GM18873 (cell line): ENCODE measurements around the gene RNF224.

ENCODE experiments used
- ATAC-seq: cut with Tn5 transposase; IDR thresholded peaks from one replicate; pipeline ENCODE4 v1.9.1; 2021; ENCODE audit warnings: mild to moderate bottlenecking, moderate library complexity, moderate number of reproducible peaks; ENCODE audit not compliant: unreplicated experiment, low FRiP score

Gene RNF224

DNA sequence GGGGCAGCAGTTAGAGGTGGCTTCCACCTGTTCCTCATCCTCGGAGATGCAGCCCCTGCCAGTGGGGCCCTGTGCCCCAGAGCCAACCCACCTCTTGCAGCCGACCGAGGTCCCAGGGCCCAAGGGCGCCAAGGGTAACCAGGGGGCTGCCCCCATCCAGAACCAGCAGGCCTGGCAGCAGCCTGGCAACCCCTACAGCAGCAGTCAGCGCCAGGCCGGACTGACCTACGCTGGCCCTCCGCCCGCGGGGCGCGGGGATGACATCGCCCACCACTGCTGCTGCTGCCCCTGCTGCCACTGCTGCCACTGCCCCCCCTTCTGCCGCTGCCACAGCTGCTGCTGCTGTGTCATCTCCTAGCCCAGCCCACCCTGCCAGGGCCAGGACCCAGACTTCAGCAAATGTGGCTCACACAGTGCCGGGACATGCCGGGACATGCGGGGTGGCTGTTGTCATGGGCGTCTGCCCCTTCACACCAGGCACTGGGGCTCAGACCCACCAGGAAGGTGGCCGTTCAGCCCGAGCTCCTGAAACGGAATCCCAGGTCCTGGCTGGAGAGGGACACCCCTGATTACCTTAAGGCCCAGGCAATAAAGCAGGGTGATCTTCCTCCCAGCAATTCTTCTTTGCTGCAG is 1.5 kb upstream of the RNF224 start:
- no peak for ATAC-seq

DNA sequence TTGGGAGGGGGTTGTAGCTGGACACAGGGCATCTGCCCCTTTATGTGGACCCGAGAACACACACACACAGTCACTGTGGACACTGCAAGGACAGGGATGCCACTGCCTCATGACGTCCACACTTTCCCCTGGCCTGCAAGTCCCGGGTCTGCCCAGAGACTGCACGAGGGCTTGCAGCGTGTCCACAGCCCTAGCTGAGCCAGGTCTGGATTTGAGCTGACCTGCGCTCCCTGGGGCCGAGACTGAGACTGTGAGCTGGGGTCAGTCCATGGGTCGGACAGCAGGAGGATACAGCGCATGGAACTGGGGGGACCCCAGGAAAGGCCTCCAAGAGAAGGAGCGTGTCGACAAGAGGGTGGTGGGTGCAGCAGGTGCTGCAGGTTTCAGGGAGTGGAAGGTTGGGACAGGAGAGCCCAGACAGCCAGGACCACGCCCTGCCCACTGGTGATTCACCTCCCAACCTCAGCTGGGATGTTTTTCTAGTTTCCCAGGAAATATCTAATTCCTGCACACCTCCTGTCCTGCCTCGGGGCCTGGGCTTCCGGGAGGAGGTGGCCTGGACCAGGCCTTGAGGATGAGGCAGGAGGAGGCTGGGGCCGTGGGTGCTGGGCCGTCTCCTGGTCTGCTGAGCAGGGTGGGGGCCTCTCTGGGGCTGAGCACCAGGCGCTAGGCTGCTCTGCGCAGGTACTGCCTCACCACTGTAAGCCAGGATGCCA is 806 bp upstream of the RNF224 start:
- no peak for ATAC-seq

- ATAC-seq = no peak
These were observed 677 bp downstream of the RNF224 start for GRCh38 chr9:137227853-137228505.

- ATAC-seq = no peak
These were observed 1.2 kb downstream of the RNF224 start for GRCh38 chr9:137228506-137228967.

DNA sequence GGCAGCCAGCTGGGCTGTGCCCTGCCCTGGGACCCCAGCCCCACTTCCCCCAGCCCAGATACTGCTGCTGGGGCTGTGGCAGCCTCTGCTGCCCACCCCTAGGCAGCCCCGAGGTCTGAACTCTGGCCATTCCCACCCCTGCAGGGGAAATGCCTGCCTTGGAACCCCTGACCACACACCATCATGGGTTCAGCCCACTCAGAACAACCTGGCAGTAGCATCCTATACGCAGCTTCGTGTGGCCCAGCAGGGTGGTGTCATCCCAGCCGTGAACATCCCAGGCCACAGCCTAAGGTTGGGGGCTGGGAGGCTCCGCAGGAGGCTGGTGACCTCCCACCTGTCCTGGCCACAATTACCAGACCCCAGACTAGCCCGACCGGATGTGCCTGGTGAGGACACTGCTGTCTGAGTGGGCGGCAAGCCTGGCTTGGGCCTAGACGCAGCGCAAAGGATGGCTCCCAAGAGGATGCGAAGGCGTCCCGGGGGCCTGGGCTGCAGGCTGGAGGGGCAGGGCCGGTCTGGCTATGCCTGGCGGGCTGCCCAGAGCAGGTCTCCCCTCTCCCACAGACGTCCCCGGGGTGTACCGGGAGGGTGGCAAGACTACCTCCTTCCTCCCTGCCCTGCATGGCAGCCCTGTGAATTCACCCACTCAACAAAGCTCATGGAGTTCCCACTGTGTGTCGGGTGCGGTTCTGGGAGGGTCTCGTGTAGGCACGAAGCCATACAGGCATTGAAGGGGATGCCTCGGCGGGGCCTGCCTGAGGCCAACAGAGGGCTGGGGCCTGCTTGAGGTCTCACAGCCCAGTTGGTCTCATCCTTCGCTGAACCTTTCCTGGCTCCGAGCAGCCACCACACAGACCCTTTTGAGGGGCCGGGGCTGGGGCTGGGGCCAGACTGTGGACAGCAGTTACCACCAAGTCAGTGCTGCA is 1.9 kb downstream of the RNF224 start:
- ATAC-seq = no peak

GRCh38 chr9:137229903-137230704 is 2.8 kb downstream of the RNF224 start:
- ATAC-seq = no peak

DNA sequence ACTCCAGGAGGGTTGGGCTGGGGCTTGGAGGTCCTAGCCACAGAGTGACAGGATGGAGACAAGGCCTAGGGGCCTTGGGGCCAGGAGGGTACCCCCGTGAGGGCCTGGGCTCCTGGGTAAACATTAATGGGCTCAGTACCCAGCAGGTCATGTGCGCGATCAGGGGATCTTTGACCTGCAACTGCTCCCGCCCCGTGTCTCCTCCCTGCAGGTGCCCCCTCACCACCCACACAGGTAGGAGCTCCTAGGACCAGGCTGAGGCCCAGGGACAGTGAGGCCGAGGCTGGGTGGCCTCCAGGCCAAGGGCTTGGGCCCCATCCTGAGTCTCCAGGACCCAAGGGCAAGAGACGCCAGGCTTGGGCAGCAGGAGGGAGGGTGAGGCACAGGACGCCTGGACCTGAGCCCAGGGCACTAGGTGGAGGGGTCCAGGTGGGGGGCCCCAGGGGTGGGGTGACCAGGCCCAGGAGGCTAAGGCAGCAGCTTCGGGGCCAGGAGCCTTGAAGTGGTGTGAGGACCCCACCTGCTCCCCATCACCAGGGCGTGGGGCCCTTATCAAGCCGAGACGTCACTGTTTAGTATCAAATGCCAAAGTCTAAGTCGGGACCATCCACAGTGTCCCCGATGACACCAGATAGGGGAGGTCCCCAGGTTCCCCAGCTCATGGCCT is 3.5 kb downstream of the RNF224 start, which contains the start of gene SLC34A3:
Gene SLC34A3, plus strand, starts transcription at position 197 of the 667 bp plus-strand sequence. CDS start 802 bp downstream, outside the sequence.
- ATAC-seq = no peak

GRCh38 chr9:137231372-137232039 is 4.2 kb downstream of the RNF224 start:
- no peak for ATAC-seq

GRCh38 chr9:137232101-137232500 is 4.8 kb downstream of the RNF224 start:
- ATAC-seq = no peak

GRCh38 chr9:137232510-137232909 is 5.2 kb downstream of the RNF224 start:
- no peak for ATAC-seq

- no peak for ATAC-seq
These were observed 6.1 kb downstream of the RNF224 start for GRCh38 chr9:137233143-137233980.

DNA sequence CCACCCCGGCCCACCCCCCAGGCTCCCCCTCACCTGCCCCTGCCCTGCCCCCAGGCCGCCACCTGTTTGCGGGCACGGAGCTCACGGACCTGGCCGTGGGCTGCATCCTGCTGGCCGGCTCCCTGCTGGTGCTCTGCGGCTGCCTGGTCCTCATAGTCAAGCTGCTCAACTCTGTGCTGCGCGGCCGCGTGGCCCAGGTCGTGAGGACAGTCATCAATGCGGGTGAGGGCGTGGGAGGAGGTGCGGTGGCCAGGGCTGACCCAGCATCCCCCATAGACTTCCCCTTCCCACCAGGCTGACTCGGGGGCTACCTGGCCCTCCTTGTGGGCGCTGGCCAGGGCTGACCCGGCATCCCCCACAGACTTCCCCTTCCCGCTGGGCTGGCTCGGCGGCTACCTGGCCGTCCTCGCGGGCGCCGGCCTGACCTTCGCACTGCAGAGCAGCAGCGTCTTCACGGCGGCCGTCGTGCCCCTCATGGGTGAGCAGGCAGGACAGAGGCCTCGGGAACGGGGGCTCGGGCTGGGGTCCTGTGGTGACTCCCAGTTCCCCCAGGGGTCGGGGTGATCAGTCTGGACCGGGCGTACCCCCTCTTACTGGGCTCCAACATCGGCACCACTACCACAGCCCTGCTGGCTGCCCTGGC is 6.9 kb downstream of the RNF224 start:
- no peak for ATAC-seq

- ATAC-seq = no peak
These were observed 7.6 kb downstream of the RNF224 start for GRCh38 chr9:137234758-137235423.

GRCh38 chr9:137235424-137236237 is 8.3 kb downstream of the RNF224 start:
- no peak for ATAC-seq

GRCh38 chr9:137236238-137236935 is 9.1 kb downstream of the RNF224 start:
- ATAC-seq = no peak
